Measurements from ENCODE around the gene SOST.
"Not testable (repeated sequence)": the region's sequence is repeated elsewhere in the genome, so short reads cannot be mapped to it uniquely, and the experiment has no call there.

SOST gene

GRCh38 chr17:43801844-43802243, 43.3 kb upstream of the SOST start:
- Histone ChIP-seq H3K79me2 (ENCODE audit: insufficient read depth, low read length) (no peaks in the 10 kb centered on the region), H4K20me1 (ENCODE audit: low read depth, low read length) (no peaks in the 10 kb centered on the region), H3K9me2 (replicated peaks; ENCODE audit: insufficient read depth, low read length) (no peaks in the 10 kb centered on the region), H3F3A (ENCODE audit: insufficient read depth) (no peaks in the 10 kb centered on the region), H3K27me3 (ENCODE audit: low read length) (no peaks in the 10 kb centered on the region), H3K4me2 (ENCODE audit: low read depth, low read length, poor library complexity, severe bottlenecking) (no peak overlapping the region), H3K36me3 (ENCODE audit: low read length) (no peaks in the 10 kb centered on the region), H3K4me3 (ENCODE audit: insufficient read depth, low read length, poor library complexity, severe bottlenecking) (no peak overlapping the region), H3K9me3 (ENCODE audit: insufficient read depth, low read length) (no peaks in the 10 kb centered on the region), H2AFZ (ENCODE audit: low read depth, low read length, severe bottlenecking) (no peak overlapping the region), H3K9ac (ENCODE audit: low read length) (no peak overlapping the region), H3K27ac (ENCODE audit: low read depth, low read length) (no peak overlapping the region)
- TF ChIP-seq EZH2phosphoT487 (conservative IDR thresholded peaks at IDR 0.05; ENCODE audit: low read length) = no peak
- TF ChIP-seq, protein P1, sequence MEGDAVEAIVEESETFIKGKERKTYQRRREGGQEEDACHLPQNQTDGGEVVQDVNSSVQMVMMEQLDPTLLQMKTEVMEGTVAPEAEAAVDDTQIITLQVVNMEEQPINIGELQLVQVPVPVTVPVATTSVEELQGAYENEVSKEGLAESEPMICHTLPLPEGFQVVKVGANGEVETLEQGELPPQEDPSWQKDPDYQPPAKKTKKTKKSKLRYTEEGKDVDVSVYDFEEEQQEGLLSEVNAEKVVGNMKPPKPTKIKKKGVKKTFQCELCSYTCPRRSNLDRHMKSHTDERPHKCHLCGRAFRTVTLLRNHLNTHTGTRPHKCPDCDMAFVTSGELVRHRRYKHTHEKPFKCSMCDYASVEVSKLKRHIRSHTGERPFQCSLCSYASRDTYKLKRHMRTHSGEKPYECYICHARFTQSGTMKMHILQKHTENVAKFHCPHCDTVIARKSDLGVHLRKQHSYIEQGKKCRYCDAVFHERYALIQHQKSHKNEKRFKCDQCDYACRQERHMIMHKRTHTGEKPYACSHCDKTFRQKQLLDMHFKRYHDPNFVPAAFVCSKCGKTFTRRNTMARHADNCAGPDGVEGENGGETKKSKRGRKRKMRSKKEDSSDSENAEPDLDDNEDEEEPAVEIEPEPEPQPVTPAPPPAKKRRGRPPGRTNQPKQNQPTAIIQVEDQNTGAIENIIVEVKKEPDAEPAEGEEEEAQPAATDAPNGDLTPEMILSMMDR (IDR thresholded peaks at IDR 0.05; ENCODE audit: insufficient read depth, low read length, poor library complexity, severe bottlenecking) = no peak

- Histone ChIP-seq H3K9me3 (ENCODE audit: insufficient read depth, low read length) (no peaks in the 10 kb centered on the region), H4K20me1 (ENCODE audit: low read depth, low read length) (no peaks in the 10 kb centered on the region), H3K4me2 (ENCODE audit: low read depth, low read length, poor library complexity, severe bottlenecking) (no peak overlapping the region), H3K9ac (ENCODE audit: low read length) (no peak overlapping the region), H3K4me3 (ENCODE audit: insufficient read depth, low read length, poor library complexity, severe bottlenecking) (no peak overlapping the region), H3K27me3 (ENCODE audit: low read length) (no peaks in the 10 kb centered on the region), H3K36me3 (ENCODE audit: low read length) (no peaks in the 10 kb centered on the region), H3K9me2 (replicated peaks; ENCODE audit: insufficient read depth, low read length) (no peaks in the 10 kb centered on the region), H3K79me2 (ENCODE audit: insufficient read depth, low read length) (no peaks in the 10 kb centered on the region), H3F3A (ENCODE audit: insufficient read depth) (no peaks in the 10 kb centered on the region), H3K27ac (ENCODE audit: low read depth, low read length) (no peak overlapping the region), H2AFZ (ENCODE audit: low read depth, low read length, severe bottlenecking) (no peak overlapping the region)
- TF ChIP-seq, protein P1 (IDR thresholded peaks at IDR 0.05; ENCODE audit: insufficient read depth, low read length, poor library complexity, severe bottlenecking) = no peak
- no peak for TF ChIP-seq EZH2phosphoT487 (conservative IDR thresholded peaks at IDR 0.05; ENCODE audit: low read length)
These were observed 42.1 kb upstream of the SOST start for GRCh38 chr17:43800736-43801135.

- Histone ChIP-seq H3K4me2 (ENCODE audit: low read depth, low read length, poor library complexity, severe bottlenecking) (no peak overlapping the region), H3K27me3 (ENCODE audit: low read length) (no peaks in the 10 kb centered on the region), H3K4me3 (ENCODE audit: insufficient read depth, low read length, poor library complexity, severe bottlenecking) (no peak overlapping the region), H3K79me2 (ENCODE audit: insufficient read depth, low read length) (no peaks in the 10 kb centered on the region), H2AFZ (ENCODE audit: low read depth, low read length, severe bottlenecking) (no peak overlapping the region), H3K9me2 (replicated peaks; ENCODE audit: insufficient read depth, low read length) (no peaks in the 10 kb centered on the region), H3K9me3 (ENCODE audit: insufficient read depth, low read length) (no peaks in the 10 kb centered on the region), H3K27ac (ENCODE audit: low read depth, low read length) (no peak overlapping the region), H3K36me3 (ENCODE audit: low read length) (no peaks in the 10 kb centered on the region), H4K20me1 (ENCODE audit: low read depth, low read length) (no peaks in the 10 kb centered on the region), H3K9ac (ENCODE audit: low read length) (no peak overlapping the region), H3F3A (ENCODE audit: insufficient read depth) (no peaks in the 10 kb centered on the region)
- TF ChIP-seq, protein P1 (IDR thresholded peaks at IDR 0.05; ENCODE audit: insufficient read depth, low read length, poor library complexity, severe bottlenecking) = no peak
- TF ChIP-seq EZH2phosphoT487 (conservative IDR thresholded peaks at IDR 0.05; ENCODE audit: low read length) = no peak
These were observed 40.5 kb upstream of the SOST start for GRCh38 chr17:43799047-43799446.

- H3K27me3 ChIP-seq (ENCODE audit: low read length); H3K4me3 ChIP-seq (ENCODE audit: insufficient read depth, low read length, poor library complexity, severe bottlenecking); H2AFZ ChIP-seq (ENCODE audit: low read depth, low read length, severe bottlenecking); H3K9me2 ChIP-seq (replicated peaks; ENCODE audit: insufficient read depth, low read length); H3K36me3 ChIP-seq (ENCODE audit: low read length); H3K4me2 ChIP-seq (ENCODE audit: low read depth, low read length, poor library complexity, severe bottlenecking); H4K20me1 ChIP-seq (ENCODE audit: low read depth, low read length); H3K27ac ChIP-seq (ENCODE audit: low read depth, low read length); H3K9ac ChIP-seq (ENCODE audit: low read length); H3F3A ChIP-seq (ENCODE audit: insufficient read depth); H3K79me2 ChIP-seq (ENCODE audit: insufficient read depth, low read length); H3K9me3 ChIP-seq (ENCODE audit: insufficient read depth, low read length): not testable (repeated sequence)
These were observed 39.4 kb upstream of the SOST start for GRCh38 chr17:43798024-43798423.

GRCh38 chr17:43792668-43793067, 34.1 kb upstream of the SOST start:
- not testable (repeated sequence) for H3K4me3 ChIP-seq (ENCODE audit: insufficient read depth, low read length, poor library complexity, severe bottlenecking); H4K20me1 ChIP-seq (ENCODE audit: low read depth, low read length); H3K27me3 ChIP-seq (ENCODE audit: low read length); H3K9ac ChIP-seq (ENCODE audit: low read length); H3K36me3 ChIP-seq (ENCODE audit: low read length); H3K4me2 ChIP-seq (ENCODE audit: low read depth, low read length, poor library complexity, severe bottlenecking); H3K9me3 ChIP-seq (ENCODE audit: insufficient read depth, low read length); H3F3A ChIP-seq (ENCODE audit: insufficient read depth); H2AFZ ChIP-seq (ENCODE audit: low read depth, low read length, severe bottlenecking); H3K79me2 ChIP-seq (ENCODE audit: insufficient read depth, low read length); H3K27ac ChIP-seq (ENCODE audit: low read depth, low read length); H3K9me2 ChIP-seq (replicated peaks; ENCODE audit: insufficient read depth, low read length)
